Right ventricle myocardium inferior (tissue), 1 donor: Measurements from ENCODE around the gene TESK2. TPM values are rescaled to one million over a fixed set of nuclear protein-coding genes. Genes with fewer than 3 reads are reported as not detected.

Experiments used
- ATAC-seq: fragments of 200-7000 bp; cut with Tn5 transposase; one replicate; pipeline ENCODE4 v1.9.1; 2020; ENCODE audit warnings: mild to moderate bottlenecking, moderate library complexity
- DNase-seq: peaks from one replicate; pipeline ENCODE4 v3.0.0; 2021; ENCODE audit errors: missing footprints
- intact Hi-C: fragments of 100-400 bp; cut with DNase I; formaldehyde crosslinking; loops from one replicate; pipeline ENCODE4 v1.11.0; 2022
- total RNA-seq: library from RNA; stranded (reverse); fragmentation: NEBNext Ultra II Directional; extraction: Animal tissue kit (Norgen Biotek cat#: 25700); gene quantifications from one replicate; pipeline ENCODE4 v1.2.1, GENCODE V29; 2021
- donor health status: DM: no; HTN: yes; CAD: no; lungs with severe emphysema.

The TESK2 gene
- total RNA-seq, 1 donor from 2014 or later: 1.5 TPM

DNA sequence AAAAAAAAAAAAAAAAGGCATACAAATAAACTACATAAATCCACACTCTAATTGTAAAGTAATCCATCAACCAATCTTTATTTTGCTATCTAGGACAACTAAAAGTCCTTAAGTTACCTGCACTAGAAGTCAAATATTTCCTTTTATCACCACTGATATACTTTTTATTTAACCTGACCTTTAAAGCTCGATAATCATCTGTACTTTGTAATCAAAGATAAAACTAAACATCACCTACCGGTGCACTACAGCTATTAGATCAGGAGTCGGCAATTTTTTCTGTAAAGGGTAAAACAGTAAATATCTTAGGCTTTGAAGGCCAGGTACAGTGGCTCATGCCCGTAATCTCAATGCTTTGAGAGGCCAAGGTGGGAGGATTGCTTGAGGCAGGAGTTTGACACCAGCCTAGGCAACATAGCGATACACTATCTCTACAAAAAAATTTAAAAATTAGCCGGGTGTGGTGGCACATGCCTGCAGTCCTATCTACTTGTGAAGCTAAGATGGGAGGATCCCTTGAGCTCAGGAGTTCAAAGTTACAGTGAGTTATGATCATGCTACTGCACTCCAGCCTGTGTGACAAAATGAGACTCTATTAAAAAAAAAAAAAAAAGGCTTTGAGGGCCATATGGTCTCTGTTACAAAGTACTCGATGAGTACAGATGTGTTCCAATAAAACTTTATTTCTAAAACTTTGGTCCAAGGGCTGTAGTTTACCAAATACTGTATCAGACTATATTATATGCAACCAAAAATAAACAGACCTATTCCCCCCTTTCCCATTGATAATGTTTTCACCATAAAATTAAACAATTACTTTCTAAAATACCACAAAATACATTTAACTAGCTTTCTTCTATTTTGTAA, 47.1 kb downstream of the TESK2 start:
- ATAC-seq (no peak), DNase-seq (no peak)
- intact Hi-C loops: no loop called here

DNA sequence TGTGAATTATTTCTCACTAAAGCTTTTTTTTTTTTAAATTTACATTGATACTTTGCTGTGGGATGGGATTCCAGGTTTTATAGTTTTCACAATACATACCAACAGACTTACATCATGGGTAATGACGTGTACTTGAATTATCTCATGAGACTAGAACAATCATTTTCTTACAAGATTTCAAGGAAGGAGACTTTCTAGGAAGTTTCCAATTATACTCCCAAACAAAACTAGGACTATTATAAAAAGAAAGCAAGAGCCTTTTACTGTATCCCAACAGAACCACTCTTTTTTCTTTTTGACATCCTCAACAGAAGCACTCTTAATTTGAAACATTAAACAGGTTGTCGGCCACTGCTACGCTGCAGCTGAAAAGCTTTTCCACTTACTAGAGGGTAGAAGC, 48.7 kb downstream of the TESK2 start:
- intact Hi-C loops: no loop called here
- ATAC-seq (no peak), DNase-seq (no peak)

DNA sequence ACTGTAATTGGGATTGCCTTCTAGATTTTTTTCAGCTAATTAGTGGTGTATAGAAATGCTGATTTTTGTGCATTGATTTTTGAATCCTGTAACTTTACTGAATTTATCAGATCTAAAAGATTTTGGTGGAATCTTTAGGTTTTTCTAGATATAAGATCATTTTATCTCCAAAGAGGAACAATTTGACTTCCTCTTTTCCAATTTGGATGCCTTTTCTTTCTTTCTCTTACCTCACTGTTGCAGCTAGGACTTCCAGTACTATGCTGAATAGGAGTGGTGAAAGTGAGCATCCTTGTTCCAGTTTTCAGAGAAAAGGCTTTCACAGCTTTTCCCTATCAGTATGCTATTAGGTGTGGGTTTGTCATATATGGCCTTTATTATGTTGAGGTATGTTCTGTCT, 53.6 kb downstream of the TESK2 start:
- ATAC-seq (no peak), DNase-seq (no peak)
- intact Hi-C loops: loop anchor here (10.0 kb wide), 1 partner anchor 53 kb away; no protein-coding TSS in a partner anchor

- DNase-seq (no peak), ATAC-seq (no peak)
- intact Hi-C loops: loop anchor here (10.0 kb wide), 1 partner anchor 46 kb away; no protein-coding TSS in a partner anchor
Observed at GRCh38 chr1:45430490-45430889, 60.5 kb downstream of the TESK2 start.

- intact Hi-C loops: loop anchor here (10.0 kb wide), 1 partner anchor 45 kb away; no protein-coding TSS in a partner anchor
- no peak for DNase-seq
- ATAC-seq: no peak
Observed at GRCh38 chr1:45429561-45430159, 61.3 kb downstream of the TESK2 start.

DNA sequence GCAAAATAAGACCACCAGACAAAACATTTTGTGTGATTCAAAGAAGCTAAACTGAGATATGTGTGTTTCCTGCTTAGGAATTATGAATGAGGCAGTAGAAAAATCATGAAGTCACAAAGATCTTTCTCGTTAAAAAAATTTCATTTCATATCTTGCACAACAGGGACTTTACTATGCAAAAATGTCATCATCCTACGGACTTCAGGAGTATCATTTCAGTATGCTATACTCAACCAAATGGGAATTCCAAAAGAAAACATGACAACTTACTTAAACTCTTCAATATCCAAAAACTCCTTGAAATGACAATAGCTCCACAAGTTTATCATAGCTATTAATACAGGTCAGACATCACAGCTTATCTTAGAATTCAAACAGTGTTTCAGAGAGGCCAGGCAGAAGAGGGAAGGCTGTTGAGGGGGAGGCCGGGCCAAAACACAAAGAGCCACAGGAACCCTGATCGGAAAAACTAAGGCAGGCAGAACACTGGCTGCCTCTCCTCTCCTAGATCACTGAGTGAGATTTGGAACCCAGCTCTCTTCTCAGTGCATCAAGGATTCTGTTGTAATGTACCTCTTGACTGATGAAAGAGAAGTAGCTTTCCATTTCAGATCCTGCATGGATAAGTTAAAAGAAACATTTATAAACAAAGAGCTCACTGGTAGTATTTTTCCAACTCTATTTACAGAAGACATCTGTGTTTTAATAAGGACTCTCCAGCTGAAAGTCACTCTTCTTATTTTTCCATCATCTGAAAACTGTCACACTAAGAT, 66.9 kb downstream of the TESK2 start:
- no peak for DNase-seq
- intact Hi-C loops: no loop called here
- ATAC-seq: no peak

DNA sequence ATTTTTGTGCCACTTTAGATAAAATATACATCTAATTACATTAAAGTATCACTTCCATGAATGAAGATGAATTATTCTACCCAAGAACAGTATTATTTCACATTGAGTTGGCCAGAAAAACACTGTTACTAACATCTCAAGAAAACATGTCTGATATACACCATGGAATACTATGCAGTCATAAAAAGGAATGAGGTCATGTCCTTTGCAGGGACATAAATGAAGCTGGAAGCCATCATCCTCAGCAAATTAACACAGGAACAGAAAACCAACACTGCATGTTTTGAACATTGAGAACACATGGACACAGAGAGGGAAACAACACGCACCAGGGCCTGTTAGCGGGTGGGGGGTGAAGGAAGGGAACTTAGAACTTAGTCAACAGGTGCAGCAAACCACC, 69.0 kb downstream of the TESK2 start:
- no peak for ATAC-seq
- DNase-seq: no peak
- intact Hi-C loops: no loop called here

GRCh38 chr1:45414746-45415145, 76.2 kb downstream of the TESK2 start:
- no peak for ATAC-seq
- intact Hi-C loops: no loop called here
- peak; percentile 41 for DNase-seq

DNA sequence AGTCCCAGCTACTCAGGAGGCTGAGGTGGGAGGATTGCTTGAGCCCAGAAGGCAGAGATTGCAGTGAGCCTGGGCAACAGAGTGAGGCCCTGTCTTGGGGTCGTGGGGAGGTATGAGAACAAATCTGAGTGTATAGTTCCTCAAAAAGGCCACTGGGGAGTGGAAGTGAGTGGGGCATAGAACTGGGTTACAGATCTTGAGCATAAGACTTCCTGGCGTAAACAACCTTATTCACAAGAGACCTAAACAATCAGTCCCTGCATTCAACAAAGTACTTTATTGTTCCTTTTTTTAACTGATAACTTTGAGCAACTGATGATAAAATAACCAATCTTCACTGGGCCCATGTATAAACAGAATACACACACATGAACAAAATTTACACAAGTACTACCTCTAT, 78.1 kb downstream of the TESK2 start:
- ATAC-seq (no peak), DNase-seq (no peak)
- intact Hi-C loops: no loop called here

DNA sequence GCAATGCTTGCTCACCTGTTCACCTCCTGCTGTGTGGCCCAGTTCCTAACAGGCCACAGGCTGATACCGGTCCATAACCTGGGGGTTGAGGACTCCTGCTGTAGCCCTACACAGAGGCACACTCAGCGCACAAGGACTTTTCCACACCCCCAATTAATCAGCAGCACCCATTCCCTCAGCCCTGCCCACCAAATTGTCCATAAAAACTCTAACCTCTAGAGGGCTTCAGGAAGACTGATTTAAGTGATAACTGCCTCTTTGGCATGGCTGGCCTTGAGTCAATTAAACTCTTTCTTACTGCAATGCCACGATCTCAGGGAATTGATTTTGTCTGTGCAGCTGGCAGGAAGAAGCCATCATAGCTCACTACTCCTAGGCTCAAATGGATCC, 79.5 kb downstream of the TESK2 start:
- intact Hi-C loops: no loop called here
- no peak for ATAC-seq
- DNase-seq: no peak

GRCh38 chr1:45410850-45411509, 80.0 kb downstream of the TESK2 start:
- no peak for ATAC-seq
- intact Hi-C loops: no loop called here
- DNase-seq: no peak

DNA sequence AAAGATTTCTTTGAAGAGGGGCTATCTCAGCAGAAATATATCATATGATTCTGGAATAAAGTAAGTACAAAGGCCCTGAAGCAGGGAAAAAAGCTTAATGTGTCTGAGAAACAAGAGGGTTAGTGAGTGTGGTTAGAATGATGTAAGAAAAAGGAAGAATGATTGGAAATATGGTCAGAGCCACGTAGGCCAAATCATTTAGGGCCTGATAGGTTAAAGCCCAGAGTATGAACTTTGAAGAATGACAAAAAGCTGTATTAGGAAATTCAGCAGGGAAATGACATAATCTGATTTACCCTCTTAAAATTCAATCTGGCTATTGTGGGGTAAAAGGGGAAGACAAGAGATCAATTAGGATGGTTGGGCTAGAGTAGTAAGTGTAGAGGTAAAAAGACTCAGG, 81.7 kb downstream of the TESK2 start:
- intact Hi-C loops: no loop called here
- ATAC-seq (no peak), DNase-seq (no peak)

- intact Hi-C loops: no loop called here
- ATAC-seq (no peak), DNase-seq (no peak)
Observed at GRCh38 chr1:45407629-45408287, 83.2 kb downstream of the TESK2 start.

- intact Hi-C loops: no loop called here
- ATAC-seq (no peak), DNase-seq (no peak)
Observed at GRCh38 chr1:45405636-45406035, 85.3 kb downstream of the TESK2 start.

DNA sequence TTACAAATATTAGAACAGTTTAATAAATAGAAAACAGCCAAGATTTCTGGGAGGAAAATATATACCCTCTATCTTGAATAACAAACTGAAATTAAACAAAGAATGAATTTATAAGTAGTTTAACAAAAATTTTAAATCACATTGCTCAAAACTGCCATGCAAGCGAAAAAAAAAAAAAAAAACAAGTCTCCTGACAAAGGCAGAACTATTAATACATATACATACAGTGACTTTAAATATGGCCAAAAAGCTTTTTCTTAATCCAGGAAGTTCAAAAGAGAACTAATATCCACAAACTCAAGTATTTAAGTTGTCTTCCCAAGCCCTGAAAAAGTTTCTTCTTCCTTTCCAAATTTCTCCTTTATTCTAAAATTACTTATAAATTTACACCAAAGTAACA, 87.2 kb downstream of the TESK2 start:
- ATAC-seq (no peak), DNase-seq (no peak)
- intact Hi-C loops: no loop called here

DNA sequence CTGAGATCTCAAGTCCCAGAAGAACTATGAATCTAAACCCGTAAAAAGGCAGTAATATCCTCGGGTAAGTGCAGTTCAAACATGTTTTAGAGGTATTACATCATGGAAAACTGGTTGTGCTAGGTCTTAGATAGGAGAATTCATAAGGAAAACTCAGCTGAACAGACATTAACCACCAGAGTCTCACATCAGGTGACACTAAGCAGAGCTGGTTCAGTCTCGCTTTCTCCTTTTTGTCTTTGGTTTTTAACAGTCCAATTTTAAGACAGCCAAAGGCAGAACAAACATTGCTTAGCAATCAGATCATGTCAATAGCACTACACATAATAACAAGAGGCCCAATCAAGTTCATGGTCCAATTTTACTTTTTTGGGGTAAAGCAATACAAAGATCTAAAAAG, 87.7 kb downstream of the TESK2 start:
- DNase-seq: no peak

DNA sequence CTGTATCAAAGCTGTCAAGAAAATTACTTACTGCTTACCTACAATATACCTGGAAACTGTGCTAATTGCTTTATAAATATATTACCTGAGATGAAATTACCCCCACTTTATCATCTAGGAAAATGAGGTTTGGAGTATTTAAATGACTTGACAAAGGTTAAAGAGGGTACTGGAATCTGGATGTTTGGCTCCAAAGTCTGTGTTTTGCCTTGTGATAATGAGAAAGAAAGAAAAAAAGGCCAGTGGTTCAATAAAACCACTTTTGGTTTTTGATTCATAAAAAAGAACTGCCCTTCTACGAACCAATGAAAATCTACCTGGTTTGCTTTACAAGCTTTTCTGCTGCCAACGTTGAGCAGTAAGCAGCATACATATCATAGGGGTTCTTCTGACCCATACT, 89.4 kb downstream of the TESK2 start:
- intact Hi-C loops: no loop called here
- no peak for ATAC-seq
- DNase-seq: no peak

More for the DNA sequence above, 87.7 kb downstream of the TESK2 start:
- no peak for ATAC-seq
- intact Hi-C loops: no loop called here

- intact Hi-C loops: no loop called here
- DNase-seq (no peak), ATAC-seq (no peak)
Observed at GRCh38 chr1:45400049-45400448, 90.9 kb downstream of the TESK2 start.

GRCh38 chr1:45397285-45397684, 93.7 kb downstream of the TESK2 start:
- DNase-seq: no peak
- ATAC-seq: no peak
- intact Hi-C loops: no loop called here
